ENCODE data around the gene EPB41L4A.

EPB41L4A gene

GRCh38 chr5:112350626-112351025 is 68.5 kb downstream of the EPB41L4A start:
- H3K4me3 Mint-ChIP-seq = no peak overlapping the region
- no peak overlapping the region for H3K27ac Mint-ChIP-seq
- H3K36me3 Mint-ChIP-seq = no peaks in the 10 kb centered on the region
- H3K9me3 Mint-ChIP-seq = no peaks in the 10 kb centered on the region
- no peaks in the 10 kb centered on the region for H3K27me3 Mint-ChIP-seq
- ATAC-seq = no peak
- H3K4me1 Mint-ChIP-seq = no peaks in the 10 kb centered on the region

GRCh38 chr5:112349371-112349770 is 69.7 kb downstream of the EPB41L4A start:
- Mint-ChIP-seq H3K36me3 (no peaks in the 10 kb centered on the region), H3K9me3 (no peaks in the 10 kb centered on the region), H3K27me3 (no peaks in the 10 kb centered on the region), H3K4me1 (no peaks in the 10 kb centered on the region), H3K27ac (no peak overlapping the region), H3K4me3 (no peak overlapping the region)
- no peak for ATAC-seq

GRCh38 chr5:112348915-112349314 is 70.2 kb downstream of the EPB41L4A start:
- Mint-ChIP-seq H3K9me3 (no peaks in the 10 kb centered on the region), H3K4me3 (no peak overlapping the region), H3K27ac (no peak overlapping the region), H3K27me3 (no peaks in the 10 kb centered on the region), H3K36me3 (no peaks in the 10 kb centered on the region), H3K4me1 (no peaks in the 10 kb centered on the region)
- no peak for ATAC-seq

- no peaks in the 10 kb centered on the region for H3K9me3 Mint-ChIP-seq
- H3K4me1 Mint-ChIP-seq = no peaks in the 10 kb centered on the region
- ATAC-seq = no peak
- no peak overlapping the region for H3K4me3 Mint-ChIP-seq
- H3K27ac Mint-ChIP-seq = no peak overlapping the region
- no peaks in the 10 kb centered on the region for H3K36me3 Mint-ChIP-seq
- no peaks in the 10 kb centered on the region for H3K27me3 Mint-ChIP-seq
Observed at GRCh38 chr5:112348387-112348786, 70.7 kb downstream of the EPB41L4A start.

- no peak overlapping the region for H3K4me3 Mint-ChIP-seq
- H3K27ac Mint-ChIP-seq = no peak overlapping the region
- H3K36me3 Mint-ChIP-seq = no peaks in the 10 kb centered on the region
- no peaks in the 10 kb centered on the region for H3K27me3 Mint-ChIP-seq
- no peaks in the 10 kb centered on the region for H3K9me3 Mint-ChIP-seq
- ATAC-seq = no peak
- no peaks in the 10 kb centered on the region for H3K4me1 Mint-ChIP-seq
Observed at GRCh38 chr5:112346411-112347044, 72.5 kb downstream of the EPB41L4A start.

GRCh38 chr5:112344540-112344939 is 74.5 kb downstream of the EPB41L4A start:
- no peaks in the 10 kb centered on the region for H3K4me1 Mint-ChIP-seq

GRCh38 chr5:112342389-112342788 is 76.7 kb downstream of the EPB41L4A start:
- H3K4me1 Mint-ChIP-seq = no peaks in the 10 kb centered on the region
- H3K27me3 Mint-ChIP-seq = no peaks in the 10 kb centered on the region
- H3K4me3 Mint-ChIP-seq = no peak overlapping the region
- no peak overlapping the region for H3K27ac Mint-ChIP-seq
- H3K9me3 Mint-ChIP-seq = no peaks in the 10 kb centered on the region
- H3K36me3 Mint-ChIP-seq = no peaks in the 10 kb centered on the region
- no peak for ATAC-seq

More at GRCh38 chr5:112344540-112344939, 74.5 kb downstream of the EPB41L4A start:
- no peaks in the 10 kb centered on the region for H3K36me3 Mint-ChIP-seq
- H3K9me3 Mint-ChIP-seq = no peaks in the 10 kb centered on the region
- ATAC-seq = no peak
- H3K27me3 Mint-ChIP-seq = no peaks in the 10 kb centered on the region
- H3K27ac Mint-ChIP-seq = no peak overlapping the region
- no peak overlapping the region for H3K4me3 Mint-ChIP-seq

- H3K4me1 Mint-ChIP-seq = no peaks in the 10 kb centered on the region
- no peak overlapping the region for H3K4me3 Mint-ChIP-seq
- no peak overlapping the region for H3K27ac Mint-ChIP-seq
- H3K36me3 Mint-ChIP-seq = no peaks in the 10 kb centered on the region
- H3K9me3 Mint-ChIP-seq = no peaks in the 10 kb centered on the region
- no peak for ATAC-seq
- no peaks in the 10 kb centered on the region for H3K27me3 Mint-ChIP-seq
Observed at GRCh38 chr5:112339761-112340160, 79.3 kb downstream of the EPB41L4A start.

- Mint-ChIP-seq H3K36me3 (no peaks in the 10 kb centered on the region), H3K27ac (no peak overlapping the region), H3K4me1 (no peaks in the 10 kb centered on the region), H3K27me3 (no peaks in the 10 kb centered on the region), H3K4me3 (no peak overlapping the region), H3K9me3 (no peaks in the 10 kb centered on the region)
- ATAC-seq = no peak
Observed at GRCh38 chr5:112338681-112339337, 80.3 kb downstream of the EPB41L4A start.

- no peaks in the 10 kb centered on the region for H3K36me3 Mint-ChIP-seq
- H3K27me3 Mint-ChIP-seq = peaks cover 22% of the 10 kb centered on the region
- no peaks in the 10 kb centered on the region for H3K9me3 Mint-ChIP-seq
- peaks cover 7% of the 10 kb centered on the region for H3K4me1 Mint-ChIP-seq
- ATAC-seq = no peak
- no peak overlapping the region for H3K27ac Mint-ChIP-seq
- no peak overlapping the region for H3K4me3 Mint-ChIP-seq
Observed at GRCh38 chr5:112333331-112333781, 85.7 kb downstream of the EPB41L4A start.

- no peak overlapping the region for H3K4me3 Mint-ChIP-seq
- peaks cover 7% of the 10 kb centered on the region for H3K4me1 Mint-ChIP-seq
- no peak for ATAC-seq
- H3K27me3 Mint-ChIP-seq = peaks cover 37% of the 10 kb centered on the region
- no peaks in the 10 kb centered on the region for H3K36me3 Mint-ChIP-seq
- H3K9me3 Mint-ChIP-seq = no peaks in the 10 kb centered on the region
- H3K27ac Mint-ChIP-seq = no peak overlapping the region
Observed at GRCh38 chr5:112331892-112332291, 87.2 kb downstream of the EPB41L4A start.

- H3K36me3 Mint-ChIP-seq = no peaks in the 10 kb centered on the region
- H3K4me1 Mint-ChIP-seq = peaks cover 7% of the 10 kb centered on the region
- no peaks in the 10 kb centered on the region for H3K9me3 Mint-ChIP-seq
- peaks cover 52% of the 10 kb centered on the region for H3K27me3 Mint-ChIP-seq
- no peak overlapping the region for H3K27ac Mint-ChIP-seq
- ATAC-seq = peak; percentile 59
- no peak overlapping the region for H3K4me3 Mint-ChIP-seq
Observed at GRCh38 chr5:112329419-112330090, 89.5 kb downstream of the EPB41L4A start.

- peaks cover 62% of the 10 kb centered on the region for H3K27me3 Mint-ChIP-seq
- H3K4me1 Mint-ChIP-seq = no peaks in the 10 kb centered on the region
- H3K27ac Mint-ChIP-seq = no peak overlapping the region
- ATAC-seq = no peak
- no peaks in the 10 kb centered on the region for H3K36me3 Mint-ChIP-seq
- no peaks in the 10 kb centered on the region for H3K9me3 Mint-ChIP-seq
- no peak overlapping the region for H3K4me3 Mint-ChIP-seq
Observed at GRCh38 chr5:112323166-112323565, 95.9 kb downstream of the EPB41L4A start.

- Mint-ChIP-seq H3K36me3 (no peaks in the 10 kb centered on the region), H3K27me3 (peaks cover 40% of the 10 kb centered on the region), H3K4me1 (no peaks in the 10 kb centered on the region), H3K9me3 (no peaks in the 10 kb centered on the region), H3K4me3 (no peak overlapping the region), H3K27ac (no peak overlapping the region)
- no peak for ATAC-seq
Observed at GRCh38 chr5:112320408-112320807, 98.7 kb downstream of the EPB41L4A start.

GRCh38 chr5:112318346-112318745 is 100.7 kb downstream of the EPB41L4A start:
- Mint-ChIP-seq H3K36me3 (no peaks in the 10 kb centered on the region), H3K4me1 (no peaks in the 10 kb centered on the region), H3K4me3 (no peak overlapping the region), H3K9me3 (no peaks in the 10 kb centered on the region), H3K27me3 (peaks cover 22% of the 10 kb centered on the region), H3K27ac (no peak overlapping the region)
- no peak for ATAC-seq

GRCh38 chr5:112317866-112318265 is 101.2 kb downstream of the EPB41L4A start:
- H3K4me3 Mint-ChIP-seq = no peak overlapping the region
- ATAC-seq = no peak
- peaks cover 17% of the 10 kb centered on the region for H3K27me3 Mint-ChIP-seq
- H3K4me1 Mint-ChIP-seq = no peaks in the 10 kb centered on the region
- H3K27ac Mint-ChIP-seq = no peak overlapping the region
- no peaks in the 10 kb centered on the region for H3K9me3 Mint-ChIP-seq
- H3K36me3 Mint-ChIP-seq = no peaks in the 10 kb centered on the region
